ENCODE data around the gene SLC29A4. TPM values are rescaled to one million over a fixed set of nuclear protein-coding genes. Genes with fewer than 3 reads are reported as not detected.

Gene SLC29A4
- total RNA-seq, 1 donor from 2014 or later = 6.0 TPM

- no peak for DNase-seq (ENCODE audit: low spot score)
Observed at GRCh38 chr7:5352440-5353010, 69.8 kb downstream of the SLC29A4 start.

DNA sequence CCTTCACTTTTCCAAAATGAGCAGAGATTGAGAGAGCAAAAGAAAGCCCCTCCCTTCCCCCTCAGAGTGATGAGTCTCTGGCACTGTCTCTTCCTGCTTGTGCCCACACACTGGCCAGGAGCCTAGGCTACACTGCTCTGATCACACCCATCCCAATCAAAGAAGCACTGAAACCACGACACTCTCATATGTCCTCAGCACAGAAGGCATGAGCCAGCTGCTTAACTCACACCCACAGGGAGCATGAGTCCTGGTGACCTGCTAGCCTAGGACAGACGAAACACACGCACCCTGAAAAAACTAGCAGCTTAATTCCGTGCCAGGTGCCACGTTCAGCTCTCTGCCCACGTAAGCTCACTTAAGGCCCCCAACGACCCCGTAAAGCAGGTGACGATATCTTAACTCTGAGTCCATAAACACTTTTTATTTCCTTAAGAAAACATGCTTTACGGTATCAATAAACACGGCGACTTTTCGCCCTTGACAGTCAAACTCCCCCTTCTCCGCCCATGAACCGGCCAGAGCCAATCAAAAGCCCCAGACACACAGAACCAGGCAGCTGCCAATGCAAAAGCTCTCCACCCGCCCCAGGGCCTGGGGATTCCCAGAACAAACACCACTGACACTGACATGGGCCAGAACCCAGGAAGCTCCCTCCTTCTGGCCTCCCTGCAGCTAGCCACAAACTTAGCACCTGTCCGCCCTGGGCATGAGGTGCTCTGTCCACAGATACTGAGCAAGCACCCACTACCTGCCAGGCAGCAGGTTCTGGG is 71.9 kb downstream of the SLC29A4 start:
- peak; percentile 66 for DNase-seq (ENCODE audit: low spot score)

Other genes starting within 250 kb of the SLC29A4 start
- gene RBAK, start 237.1 kb upstream of the SLC29A4 start, total RNA-seq = 10.1 TPM
- 61.4 TPM for gene WIPI2, start 92.7 kb upstream of the SLC29A4 start, total RNA-seq
- 171 TPM for gene TNRC18, start 140.9 kb downstream of the SLC29A4 start, total RNA-seq
- gene FBXL18, start 230.9 kb downstream of the SLC29A4 start, total RNA-seq = 12.1 TPM
- gene ACTB, start 247.7 kb downstream of the SLC29A4 start, total RNA-seq = 4,630 TPM

Data from mucosa of gallbladder (tissue), 1 donor.